ENCODE measurements around the gene NRG3. TPM values are rescaled to one million over a fixed set of nuclear protein-coding genes. Genes with fewer than 3 reads are reported as not detected.

The NRG3 gene
- total RNA-seq, 1 donor from 2014 or later = not detected

DNA sequence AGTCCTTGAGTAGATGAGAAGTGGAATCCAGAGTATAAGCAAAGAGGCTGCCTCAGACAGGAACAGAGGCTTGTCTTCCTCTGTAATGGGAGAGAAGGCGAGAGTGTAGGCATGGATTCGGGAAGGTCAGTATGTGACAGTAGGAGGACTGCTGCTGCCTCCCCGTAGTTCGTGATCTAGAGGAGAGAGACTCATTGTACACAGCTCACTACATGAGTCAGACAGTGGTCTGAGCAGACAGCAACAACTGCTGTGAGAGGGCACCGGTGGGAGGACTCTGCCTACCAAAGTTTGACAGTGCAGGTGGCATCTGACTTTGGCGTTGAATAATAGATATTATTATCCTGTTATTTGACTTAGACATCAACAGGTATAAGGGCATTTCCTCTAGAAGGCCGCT lies 319.4 kb downstream of the NRG3 start:
- Histone ChIP-seq H3K4me3 (ENCODE audit: low read depth, low read length) (no peak overlapping the region), H3K27me3 (ENCODE audit: control insufficient read depth, insufficient read depth, low read length) (no peaks in the 10 kb centered on the region), H3K36me3 (ENCODE audit: control insufficient read depth, insufficient read depth, low read length) (no peaks in the 10 kb centered on the region)
- no peak for DNase-seq (ENCODE audit: low read depth)
- TF ChIP-seq, protein P1, sequence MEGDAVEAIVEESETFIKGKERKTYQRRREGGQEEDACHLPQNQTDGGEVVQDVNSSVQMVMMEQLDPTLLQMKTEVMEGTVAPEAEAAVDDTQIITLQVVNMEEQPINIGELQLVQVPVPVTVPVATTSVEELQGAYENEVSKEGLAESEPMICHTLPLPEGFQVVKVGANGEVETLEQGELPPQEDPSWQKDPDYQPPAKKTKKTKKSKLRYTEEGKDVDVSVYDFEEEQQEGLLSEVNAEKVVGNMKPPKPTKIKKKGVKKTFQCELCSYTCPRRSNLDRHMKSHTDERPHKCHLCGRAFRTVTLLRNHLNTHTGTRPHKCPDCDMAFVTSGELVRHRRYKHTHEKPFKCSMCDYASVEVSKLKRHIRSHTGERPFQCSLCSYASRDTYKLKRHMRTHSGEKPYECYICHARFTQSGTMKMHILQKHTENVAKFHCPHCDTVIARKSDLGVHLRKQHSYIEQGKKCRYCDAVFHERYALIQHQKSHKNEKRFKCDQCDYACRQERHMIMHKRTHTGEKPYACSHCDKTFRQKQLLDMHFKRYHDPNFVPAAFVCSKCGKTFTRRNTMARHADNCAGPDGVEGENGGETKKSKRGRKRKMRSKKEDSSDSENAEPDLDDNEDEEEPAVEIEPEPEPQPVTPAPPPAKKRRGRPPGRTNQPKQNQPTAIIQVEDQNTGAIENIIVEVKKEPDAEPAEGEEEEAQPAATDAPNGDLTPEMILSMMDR (IDR thresholded peaks at IDR 0.05; ENCODE audit: insufficient read depth, low read length, severe bottlenecking) = no peak
- no peak for FAIRE-seq

GRCh38 chr10:82206831-82207230 lies 331.8 kb downstream of the NRG3 start:
- Histone ChIP-seq H3K27me3 (ENCODE audit: control insufficient read depth, insufficient read depth, low read length) (no peaks in the 10 kb centered on the region), H3K36me3 (ENCODE audit: control insufficient read depth, insufficient read depth, low read length) (no peaks in the 10 kb centered on the region), H3K4me3 (ENCODE audit: low read depth, low read length) (no peak overlapping the region)
- FAIRE-seq (no peak), DNase-seq (ENCODE audit: low read depth) (no peak)
- TF ChIP-seq, protein P1 (IDR thresholded peaks at IDR 0.05; ENCODE audit: insufficient read depth, low read length, severe bottlenecking) = no peak

DNA sequence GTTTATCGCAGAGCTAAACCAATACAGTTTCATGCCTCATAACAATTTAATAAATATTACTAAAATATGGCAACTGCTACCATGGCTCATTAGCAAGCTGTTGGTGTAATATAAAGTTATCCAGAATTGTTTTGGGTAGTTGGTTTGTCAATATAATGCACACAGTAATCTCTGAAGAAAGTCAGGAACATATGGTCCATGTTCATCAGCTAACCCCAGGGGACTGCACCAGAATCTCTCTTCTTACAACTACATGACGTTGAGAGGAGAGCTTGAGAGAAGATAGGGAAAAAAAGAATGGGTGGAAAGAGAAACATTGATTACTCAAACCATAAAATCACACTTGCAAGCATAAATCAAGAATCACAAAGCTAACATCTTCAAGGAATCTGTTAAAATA lies 333.7 kb downstream of the NRG3 start:
- H3K4me3 ChIP-seq (ENCODE audit: low read depth, low read length) = no peak overlapping the region
- no peaks in the 10 kb centered on the region for H3K36me3 ChIP-seq (ENCODE audit: control insufficient read depth, insufficient read depth, low read length)
- TF ChIP-seq, protein P1 (IDR thresholded peaks at IDR 0.05; ENCODE audit: insufficient read depth, low read length, severe bottlenecking) = no peak
- no peaks in the 10 kb centered on the region for H3K27me3 ChIP-seq (ENCODE audit: control insufficient read depth, insufficient read depth, low read length)
- FAIRE-seq (no peak), DNase-seq (ENCODE audit: low read depth) (no peak)

- no peak for FAIRE-seq
- Histone ChIP-seq H3K27me3 (ENCODE audit: control insufficient read depth, insufficient read depth, low read length) (no peaks in the 10 kb centered on the region), H3K4me3 (ENCODE audit: low read depth, low read length) (no peak overlapping the region), H3K36me3 (ENCODE audit: control insufficient read depth, insufficient read depth, low read length) (no peaks in the 10 kb centered on the region)
- TF ChIP-seq, protein P1 (IDR thresholded peaks at IDR 0.05; ENCODE audit: insufficient read depth, low read length, severe bottlenecking) = no peak
- DNase-seq (ENCODE audit: low read depth) = no peak
Measured at GRCh38 chr10:82210331-82210730, 335.3 kb downstream of the NRG3 start.

- no peaks in the 10 kb centered on the region for H3K36me3 ChIP-seq (ENCODE audit: control insufficient read depth, insufficient read depth, low read length)
- no peak for FAIRE-seq
- TF ChIP-seq, protein P1 (IDR thresholded peaks at IDR 0.05; ENCODE audit: insufficient read depth, low read length, severe bottlenecking) = no peak
Measured at GRCh38 chr10:82211346-82211745, 336.4 kb downstream of the NRG3 start.

GRCh38 chr10:82212753-82213152 lies 337.8 kb downstream of the NRG3 start:
- H3K27me3 ChIP-seq (ENCODE audit: control insufficient read depth, insufficient read depth, low read length) = no peaks in the 10 kb centered on the region
- FAIRE-seq (no peak), DNase-seq (ENCODE audit: low read depth) (no peak)
- no peak overlapping the region for H3K4me3 ChIP-seq (ENCODE audit: low read depth, low read length)
- no peaks in the 10 kb centered on the region for H3K36me3 ChIP-seq (ENCODE audit: control insufficient read depth, insufficient read depth, low read length)
- TF ChIP-seq, protein P1 (IDR thresholded peaks at IDR 0.05; ENCODE audit: insufficient read depth, low read length, severe bottlenecking) = no peak

More at GRCh38 chr10:82211346-82211745, 336.4 kb downstream of the NRG3 start:
- DNase-seq (ENCODE audit: low read depth) = no peak
- H3K27me3 ChIP-seq (ENCODE audit: control insufficient read depth, insufficient read depth, low read length) = no peaks in the 10 kb centered on the region
- H3K4me3 ChIP-seq (ENCODE audit: low read depth, low read length) = no peak overlapping the region
